ENCODE measurements around the gene KIF3B. TPM values are rescaled to one million over a fixed set of nuclear protein-coding genes. Genes with fewer than 3 reads are reported as not detected.
"Not testable (repeated sequence)": the region's sequence is repeated elsewhere in the genome, so short reads cannot be mapped to it uniquely, and the experiment has no call there.

KIF3B gene
- total RNA-seq, 1 donor from 2014 or later, result 11.9 TPM

DNA sequence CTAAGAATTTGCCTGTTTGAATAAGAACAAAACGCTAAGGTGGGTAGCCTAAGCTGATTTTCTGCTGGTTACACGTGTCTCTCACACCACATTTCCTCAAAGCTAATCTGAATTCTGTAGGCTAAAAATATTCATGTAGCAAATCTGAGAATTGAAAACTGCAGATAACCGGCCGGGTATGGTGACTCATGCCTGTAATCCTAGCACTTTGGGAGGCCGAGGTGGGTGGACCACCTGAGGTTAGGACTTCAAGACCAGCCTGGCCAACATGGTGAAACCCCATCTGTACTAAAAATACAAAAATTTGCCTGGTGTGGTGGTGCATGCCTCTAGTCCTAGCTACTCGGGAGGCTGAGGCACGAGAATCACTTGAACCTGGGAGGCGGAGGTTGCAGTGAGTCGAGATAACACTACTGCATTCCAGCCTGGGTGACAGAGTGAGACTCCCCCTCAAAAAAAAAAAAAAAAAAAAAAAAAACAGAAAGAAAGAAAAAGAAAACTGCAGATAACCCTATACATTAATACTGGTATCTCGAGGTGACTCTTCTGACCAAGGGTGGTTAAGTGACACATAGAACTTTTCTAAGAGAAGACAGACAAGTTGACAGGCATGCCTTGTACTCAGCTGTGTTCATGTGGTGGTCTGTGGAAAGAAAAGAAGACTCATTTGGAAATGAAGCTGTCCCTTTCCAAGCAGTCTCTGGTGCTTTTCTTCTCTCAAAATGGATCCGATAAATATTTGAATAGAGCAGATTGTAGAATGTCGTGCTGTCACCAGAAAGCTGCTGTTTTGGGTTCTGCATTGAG lies 55.9 kb downstream of the KIF3B start:
- ATAC-seq, result no peak

GRCh38 chr20:32333988-32334885 lies 56.8 kb downstream of the KIF3B start:
- peak; percentile 56 for ATAC-seq

GRCh38 chr20:32336918-32337347 lies 59.5 kb downstream of the KIF3B start:
- no peak for ATAC-seq

DNA sequence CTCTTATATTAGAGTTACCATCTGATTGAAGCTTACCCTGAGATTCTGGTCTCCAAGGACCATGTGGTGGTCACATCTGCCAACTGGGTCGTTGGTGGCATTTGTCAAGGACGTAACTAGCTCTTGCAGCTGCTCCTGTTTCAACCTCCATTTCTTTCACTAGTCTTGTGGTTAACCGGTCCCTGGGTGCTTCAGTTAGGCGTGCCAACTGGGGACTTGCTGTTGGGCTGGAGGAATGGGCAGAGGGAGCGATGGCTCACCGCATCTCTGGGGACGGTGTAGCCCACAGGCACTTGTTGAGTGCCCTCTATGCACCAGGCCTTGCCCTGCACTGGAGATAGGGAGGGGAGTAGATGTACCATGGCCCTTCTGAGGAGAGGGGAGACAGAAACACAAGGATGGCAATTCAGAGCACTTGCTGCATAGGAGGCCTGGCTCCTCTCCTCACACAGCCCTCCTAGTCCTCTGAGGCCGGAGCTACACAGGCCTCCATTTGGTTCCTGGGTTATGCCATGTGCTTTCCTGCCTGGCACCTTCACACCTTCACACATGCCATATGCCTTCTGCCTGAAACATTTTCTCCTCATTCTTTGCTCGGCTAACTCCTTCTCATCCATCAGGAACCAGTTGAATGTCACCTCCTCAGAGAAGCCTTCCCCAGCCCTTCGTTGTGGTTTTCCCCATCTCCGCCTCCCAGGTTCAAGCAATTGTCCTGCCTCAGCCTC lies 60.6 kb downstream of the KIF3B start:
- no peak for ATAC-seq

DNA sequence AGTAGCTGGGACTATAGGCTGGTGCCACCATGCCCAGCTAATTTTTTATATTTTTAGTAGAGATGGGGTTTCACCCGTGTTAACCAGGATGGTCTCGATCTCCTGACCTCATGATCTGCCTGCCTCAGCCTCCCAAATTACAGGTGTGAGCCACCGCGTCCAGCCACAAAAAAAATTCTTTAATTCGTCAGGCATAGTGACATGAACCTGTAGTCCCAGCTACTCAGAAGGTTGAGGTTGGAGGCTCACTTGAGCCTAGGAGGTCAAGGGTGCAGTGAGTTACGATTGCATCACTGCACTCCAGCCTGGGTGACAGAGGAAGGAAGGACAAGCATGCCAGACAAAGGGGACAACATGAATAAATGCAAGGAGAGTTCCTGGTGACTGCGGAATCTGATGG lies 61.2 kb downstream of the KIF3B start:
- no peak for ATAC-seq

DNA sequence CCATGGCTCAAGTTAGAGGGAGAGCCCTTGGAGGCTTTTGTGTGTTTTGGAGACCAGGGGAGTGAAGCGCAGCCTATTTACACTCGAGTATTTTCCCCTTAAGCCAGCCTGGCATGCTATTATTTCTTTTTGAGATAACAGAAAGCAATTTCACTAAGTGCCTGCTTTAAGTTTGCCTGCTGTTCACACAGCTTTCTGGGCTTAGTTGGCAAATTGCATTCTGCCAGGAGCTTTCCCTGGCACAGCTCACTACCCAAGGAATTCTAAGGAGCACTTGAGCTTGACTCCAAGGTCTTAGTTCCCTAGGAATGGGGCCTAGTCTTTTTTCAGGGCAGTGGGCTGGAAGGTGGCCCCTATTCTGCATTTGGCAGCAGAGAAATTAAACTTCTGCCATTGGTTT lies 61.7 kb downstream of the KIF3B start:
- ATAC-seq, result no peak

DNA sequence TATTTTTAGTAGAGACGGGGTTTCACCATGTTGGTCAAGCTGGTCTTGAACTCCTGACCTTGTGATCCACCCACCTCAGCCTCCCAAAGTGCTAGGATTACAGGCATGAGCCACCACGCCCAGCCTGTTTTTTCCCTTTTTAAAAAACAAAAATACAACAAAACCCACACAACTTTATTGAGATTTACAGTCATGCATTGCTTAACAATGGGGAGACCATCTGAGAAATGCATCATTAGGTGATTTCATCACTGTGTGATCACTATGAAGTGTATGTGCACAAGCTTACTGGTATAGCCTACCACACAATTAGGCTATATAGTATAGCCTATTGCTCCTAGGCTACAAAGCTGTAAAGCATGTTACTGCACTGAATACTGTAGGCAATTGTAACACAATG lies 63.6 kb downstream of the KIF3B start:
- not testable (repeated sequence) for ATAC-seq

DNA sequence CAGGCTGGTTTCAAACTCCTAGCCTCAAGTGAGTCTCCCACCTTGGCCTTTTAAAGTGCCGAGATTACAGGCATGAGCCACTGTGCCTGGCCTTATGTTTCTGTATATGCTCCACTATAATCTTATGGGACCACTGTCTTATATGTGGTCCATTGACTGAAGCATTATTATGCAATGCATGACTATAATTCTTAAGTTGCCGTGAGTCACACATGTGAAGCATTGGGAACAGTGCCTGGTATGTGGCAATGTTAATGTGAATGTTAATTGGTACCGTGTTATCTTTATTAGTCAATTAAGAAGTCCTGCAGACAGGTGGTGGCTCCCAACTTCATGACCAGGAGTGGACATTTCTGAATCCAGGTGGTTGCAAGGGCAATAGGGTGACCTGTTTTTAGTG lies 66.0 kb downstream of the KIF3B start:
- peak; percentile 90 for ATAC-seq

GRCh38 chr20:32344835-32345506 lies 67.5 kb downstream of the KIF3B start:
- no peak for ATAC-seq

DNA sequence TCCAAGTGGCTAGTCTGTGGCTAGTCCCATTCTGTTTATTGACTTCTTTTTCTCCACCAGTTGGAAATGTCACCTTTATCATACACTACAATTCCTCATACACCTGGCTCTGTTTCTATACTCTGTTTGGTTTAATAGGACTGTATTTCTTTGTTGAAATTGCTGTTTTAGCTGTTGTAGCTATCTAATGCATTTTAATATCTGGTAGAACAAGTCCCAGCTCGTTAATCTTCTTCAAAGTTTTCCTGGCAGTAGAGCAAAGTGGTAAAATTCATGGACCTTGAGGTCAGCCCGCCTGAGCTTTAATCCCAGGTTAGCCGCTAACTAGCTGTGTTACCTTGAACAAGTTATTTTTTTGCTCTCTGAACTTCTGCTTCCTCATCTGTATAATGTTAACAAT lies 70.8 kb downstream of the KIF3B start:
- no peak for ATAC-seq

DNA sequence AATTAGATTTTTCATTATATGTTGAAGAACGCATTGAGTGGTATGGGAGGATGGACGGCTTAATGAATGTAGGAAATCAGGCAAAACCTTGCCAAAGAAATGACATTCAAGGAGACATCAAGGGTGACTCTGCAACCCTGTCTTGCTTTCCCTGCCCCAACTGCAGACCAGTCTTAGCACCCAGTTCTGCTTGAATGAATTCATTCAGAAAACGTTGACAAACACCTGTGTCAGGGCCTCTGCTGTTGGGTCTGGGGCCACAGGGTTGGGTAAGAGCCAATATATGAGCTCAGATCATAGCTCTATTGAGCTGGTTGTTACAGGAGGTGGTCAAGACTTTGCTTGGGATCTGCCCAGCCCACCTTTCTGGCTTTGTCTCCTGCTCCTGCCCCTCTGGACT lies 73.0 kb downstream of the KIF3B start:
- ATAC-seq, result no peak

DNA sequence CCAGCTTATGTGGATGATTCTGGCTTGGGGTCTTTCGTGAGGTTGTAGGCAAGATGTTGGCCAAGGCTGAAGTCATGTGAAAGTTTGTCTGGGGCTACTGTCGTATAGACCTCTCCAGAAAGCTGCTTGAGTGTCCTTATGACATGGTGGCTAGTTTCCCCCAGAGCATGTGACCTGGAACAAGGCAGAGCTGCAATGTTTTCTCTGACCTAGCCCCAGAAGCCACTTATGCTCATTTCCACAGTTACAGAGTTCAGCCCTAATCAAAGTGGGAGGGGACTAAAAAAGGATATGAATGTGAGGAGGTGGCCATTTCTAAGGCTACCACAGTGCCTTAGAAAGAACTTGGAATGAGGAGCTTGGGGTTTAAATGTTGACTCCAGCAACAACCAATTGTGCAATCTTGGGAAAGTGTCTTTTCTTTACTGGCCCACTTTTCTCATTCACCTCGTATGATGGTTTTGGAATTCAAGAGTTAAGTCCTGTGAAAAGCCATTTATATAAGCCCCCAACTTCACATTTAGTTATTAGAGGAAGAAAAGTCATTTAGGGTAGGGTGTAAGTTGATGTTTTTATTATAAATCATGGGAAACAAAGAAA lies 74.8 kb downstream of the KIF3B start:
- no peak for ATAC-seq

GRCh38 chr20:32353848-32354496 lies 76.5 kb downstream of the KIF3B start:
- no peak for ATAC-seq

- no peak for ATAC-seq
These were observed 77.4 kb downstream of the KIF3B start for GRCh38 chr20:32354592-32355416.

DNA sequence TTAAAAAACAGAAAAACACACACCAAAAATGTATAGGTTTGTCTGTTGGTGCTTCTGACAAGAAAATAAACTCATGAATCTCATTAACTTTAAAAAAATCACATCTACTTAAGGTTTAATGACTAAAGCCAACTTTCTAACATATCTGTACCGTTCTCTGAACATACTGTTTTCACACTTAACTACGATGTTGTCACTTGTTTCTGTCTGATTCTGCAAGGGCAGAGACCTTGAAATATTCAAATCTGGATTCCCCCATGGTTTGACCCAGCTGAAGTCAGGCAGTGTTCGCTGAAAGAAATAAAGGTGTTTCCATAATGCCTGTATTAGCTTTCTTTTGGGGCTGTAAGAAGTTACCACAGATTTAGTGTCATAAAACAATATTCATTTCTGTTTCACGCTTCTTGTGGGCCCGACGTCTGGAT lies 78.0 kb downstream of the KIF3B start:
- no peak for ATAC-seq

GRCh38 chr20:32355907-32356621 lies 78.6 kb downstream of the KIF3B start:
- not testable (repeated sequence) for ATAC-seq

DNA sequence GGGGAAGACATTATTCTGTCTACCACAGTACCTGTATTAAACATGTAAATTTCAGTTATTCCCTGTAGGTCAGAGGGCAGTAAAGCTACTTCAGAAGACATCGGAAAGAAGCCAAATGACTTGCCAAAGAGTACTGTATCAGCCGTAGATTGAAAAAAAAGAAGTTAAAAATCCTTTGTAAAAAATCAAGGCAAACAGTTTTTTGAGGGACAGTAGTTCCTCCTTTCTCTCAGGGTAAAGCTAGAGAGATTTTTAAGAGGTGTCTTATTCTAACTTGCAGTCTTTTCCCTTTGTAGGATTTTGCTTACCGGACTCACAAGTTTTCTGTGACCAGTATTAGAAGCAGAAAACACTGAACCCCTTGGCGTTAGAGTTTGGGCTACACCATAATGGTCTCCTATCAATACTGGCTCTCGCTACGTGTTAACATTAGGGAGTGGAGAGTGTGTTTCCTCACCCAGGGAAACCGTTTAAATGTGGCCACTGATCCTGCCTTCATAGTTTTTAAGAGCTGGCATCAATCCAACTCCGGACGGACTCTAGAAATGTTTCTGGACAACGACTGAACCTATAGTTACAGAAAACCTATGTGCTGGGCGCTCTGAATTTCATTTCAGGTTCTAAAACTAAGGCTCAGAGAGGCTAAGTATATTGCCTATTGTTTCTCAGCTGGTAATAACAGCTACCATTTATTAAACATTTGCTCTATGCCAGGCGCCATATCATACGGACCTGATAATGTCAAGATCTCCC lies 79.3 kb downstream of the KIF3B start:
- no peak for ATAC-seq

GRCh38 chr20:32357375-32357868 lies 80.0 kb downstream of the KIF3B start:
- peak; percentile 0 for ATAC-seq

Measured in esophagus mucosa (tissue), 1 donor.